Heart right ventricle (tissue), 16 donors: ENCODE measurements around the gene DBR1. TPM values are rescaled to one million over a fixed set of nuclear protein-coding genes. Genes with fewer than 3 reads are reported as not detected.
A peak's percentile ranks its signal among the peaks of the same experiment; 100 is the strongest.

ENCODE experiments used
- ATAC-seq, 8 donors: fragments of 200-7000 bp; cut with Tn5 transposase; one replicate each; pipeline ENCODE4 v1.9.1; 2020; ENCODE audit warnings: mild to moderate bottlenecking in 8 of 8, moderate library complexity in 8 of 8, moderate number of reproducible peaks in 1 of 8
- DNase-seq, 2 donors: peaks; one replicate each; pipeline ENCODE4 v3.0.0-alpha.2; 2020
- H3K27ac ChIP-seq, 10 donors: fragments of 200-600 bp; sonication (generic) in 2 of 10; one replicate each; pipeline versions ENCODE4 v1.5.0 to v1.8.0; 2020 to 2022; ENCODE audit warnings: mild to moderate bottlenecking in 3 of 10
- H3K27me3 ChIP-seq, 7 donors: fragments of 200-600 bp; one replicate each; pipeline ENCODE4 v1.8.0; 2021 to 2022; ENCODE audit warnings: mild to moderate bottlenecking in 2 of 7
- H3K36me3 ChIP-seq, 9 donors: fragments of 200-600 bp; sonication (generic) in 1 of 9; one replicate each; pipeline versions ENCODE4 v1.5.0 to v1.8.0; 2020 to 2022; ENCODE audit warnings: mild to moderate bottlenecking in 2 of 9
- H3K4me1 ChIP-seq, 9 donors: fragments of 200-600 bp; sonication (generic) in 1 of 9; one replicate each; pipeline versions ENCODE4 v1.5.0 to v1.8.0; 2020 to 2022; ENCODE audit warnings: mild to moderate bottlenecking in 4 of 9
- H3K4me3 ChIP-seq, 10 donors: fragments of 200-600 bp; sonication (generic) in 2 of 10; one replicate each; pipeline versions ENCODE4 v1.5.0 to v1.8.0; 2020 to 2022; ENCODE audit warnings: mild to moderate bottlenecking in 7 of 10, moderate library complexity in 2 of 10
- H3K9me3 ChIP-seq, 11 donors: fragments of 200-600 bp in 10 of 11; sonication (generic) in 2 of 11; one replicate each; pipeline versions ENCODE4 v1.5.0 to v1.8.0; 2013 to 2022; ENCODE audit warnings: mild to moderate bottlenecking in 2 of 11, control low read depth in 1 of 11, moderate library complexity in 1 of 11
- CTCF ChIP-seq, 9 donors: fragments of 200-600 bp; sonication (generic) in 2 of 9; IDR thresholded peaks; one replicate each; pipeline versions ENCODE4 v1.5.0 to v1.8.0; 2021 to 2022; ENCODE audit warnings: antibody characterized with exemption in 9 of 9, mild to moderate bottlenecking in 5 of 9, moderate library complexity in 1 of 9
- WGBS, 2 donors: extraction: QIAGEN DNeasy Blood & Tissue Kit; methylation state at CpG; one replicate each; pipeline ENCODE4 v1.1.7; 2013; ENCODE audit warnings: inconsistent platforms in 1 of 2; 5-methylcytosine and 5-hydroxymethylcytosine counted together
- intact Hi-C, 10 donors: fragments of 100-400 bp; cut with DNase I; formaldehyde crosslinking; loops; one replicate each; pipeline versions ENCODE4 v1.11.1 to v1.14.2; 2022
- polyA plus RNA-seq, 2 donors: library from polyadenylated mRNA; stranded (reverse); fragments of 200-250 nt; gene quantifications; one replicate each; pipeline ENCODE4 v1.2.3, GENCODE V29; 2013
- total RNA-seq, 10 donors: library from RNA; stranded (reverse); fragmentation: NEBNext Ultra II Directional in 3 of 10; extraction: Animal tissue kit (Norgen Biotek cat#: 25700) in 3 of 10; gene quantifications; one replicate each; pipeline versions ENCODE4 v1.2.1 to v1.2.4, GENCODE V29; 2021 to 2023
- donor health status: Arrhythmogenic right ventricular cardiomyopathy.
- donor health status: ischemic (EF 13 %, LVEDD 7.1; RV severe dilation, severe dysfunction).
- donor health status: healthy with polysubstance abuse.
- donor health status: DM: no; HTN: yes; CAD: no.
- donor health status: DM: no; HTN: no; CAD: no.
- donor health status: ischemic (EF 25% LVEDD 6.9; RV normal size, moderate dysfunction).
- donor health status: ischemic (EF 25% LVEDD 5.7; RV mildly dilated, moderate dysfunction).
- donor health status: healthy.
- donor health status: DM: yes; HTN: yes; CAD: no.
- donor health status: Ischemic cardiomyopathy.
- donor health status: ischemic (EF 35%, LVEDD 5.7; RV mildly dilated, moderate dysfunction).
- donor health status: nonischemic (EF 11% LVEDD 7.7; RV severe dilation, severe dysfunction).
- donor health status: DM: yes; HTN: yes; CAD: no.
- donor health status: PGD.
- donor health status: ischemic (EF 29% LVEDD 5.4; RV normal size, mild dysfunction).
- donor health status: nonischemic (EF 23%, LVEDD 6.1; RV moderate dilation, normal function).

Gene DBR1
- total and polyA plus RNA-seq, 12 donors: 3.3 to 10.5 (median 8.8) TPM

- no peaks in the 10 kb centered on the region for H3K36me3 ChIP-seq
- intact Hi-C loops: no loop called here
- ATAC-seq (no peak), DNase-seq (no peak)
- H3K4me3 ChIP-seq: no peak overlapping the region
- no peak for TF ChIP-seq CTCF (IDR thresholded peaks at IDR 0.05)
- peaks cover 0 to 42% (median 0%) of the 10 kb centered on the region in 9 donors for H3K4me1 ChIP-seq
- WGBS, 2 donors: 37 to 38% methylated on average over 2 of the region's 2 CpGs
- H3K9me3 ChIP-seq: peaks cover 0 to 11% (median 0%) of the 10 kb centered on the region in 11 donors
- no peak overlapping the region for H3K27ac ChIP-seq
- no peaks in the 10 kb centered on the region for H3K27me3 ChIP-seq
Observed at GRCh38 chr3:138139691-138140090, 35.0 kb downstream of the DBR1 start.

GRCh38 chr3:138137861-138138260, 36.9 kb downstream of the DBR1 start:
- DNase-seq: no peak
- 65 to 75% methylated on average over 2 of the region's 2 CpGs for WGBS, 2 donors
- no peak for ATAC-seq
- Histone ChIP-seq H3K27ac (peak overlapping the region in 1 of 10 donors; percentile 86), H3K27me3 (no peaks in the 10 kb centered on the region), H3K36me3 (no peaks in the 10 kb centered on the region), H3K4me3 (no peak overlapping the region), H3K9me3 (no peaks in the 10 kb centered on the region), H3K4me1 (peaks cover 0 to 51% (median 0%) of the 10 kb centered on the region in 9 donors)
- no peak for TF ChIP-seq CTCF (IDR thresholded peaks at IDR 0.05)
- intact Hi-C loops: no loop called here

GRCh38 chr3:138136201-138136600, 38.5 kb downstream of the DBR1 start:
- DNase-seq (no peak), ATAC-seq (peak in 3 of 8 donors; percentile 37 to 42 (median 42))
- H3K36me3 ChIP-seq: no peaks in the 10 kb centered on the region

GRCh38 chr3:138135833-138136194, 38.9 kb downstream of the DBR1 start:
- H3K4me3 ChIP-seq: no peak overlapping the region
- H3K4me1 ChIP-seq: peaks cover 0 to 51% (median 0%) of the 10 kb centered on the region in 9 donors
- intact Hi-C loops: no loop called here
- no peak for TF ChIP-seq CTCF (IDR thresholded peaks at IDR 0.05)
- no peaks in the 10 kb centered on the region for H3K27me3 ChIP-seq
- DNase-seq: no peak
- no peaks in the 10 kb centered on the region for H3K9me3 ChIP-seq
- H3K36me3 ChIP-seq: no peaks in the 10 kb centered on the region
- ATAC-seq: no peak
- peak overlapping the region in 1 of 10 donors; percentile 86 for H3K27ac ChIP-seq
- 56 to 69% methylated on average over 2 of the region's 2 CpGs for WGBS, 2 donors

More at GRCh38 chr3:138136201-138136600, 38.5 kb downstream of the DBR1 start:
- peaks cover 0 to 51% (median 0%) of the 10 kb centered on the region in 9 donors for H3K4me1 ChIP-seq
- H3K4me3 ChIP-seq: no peak overlapping the region
- no peak for TF ChIP-seq CTCF (IDR thresholded peaks at IDR 0.05)
- WGBS, 2 donors: 68 to 74% methylated on average over 3 of the region's 3 CpGs
- no peaks in the 10 kb centered on the region for H3K9me3 ChIP-seq
- H3K27ac ChIP-seq: peak overlapping the region in 1 of 10 donors; percentile 86
- H3K27me3 ChIP-seq: no peaks in the 10 kb centered on the region
- intact Hi-C loops: no loop called here
